ENCODE data around the gene QPCT.
A peak's percentile ranks its signal among the peaks of the same experiment; 100 is the strongest.

Gene QPCT

GRCh38 chr2:37415128-37415820 is 70.8 kb downstream of the QPCT start:
- Mint-ChIP-seq H3K27ac (no peak overlapping the region), H3K9me3 (no peaks in the 10 kb centered on the region), H3K4me3 (no peak overlapping the region), H3K36me3 (no peaks in the 10 kb centered on the region), H3K4me1 (peaks cover 7% of the 10 kb centered on the region), H3K27me3 (peaks cover 1% of the 10 kb centered on the region)

DNA sequence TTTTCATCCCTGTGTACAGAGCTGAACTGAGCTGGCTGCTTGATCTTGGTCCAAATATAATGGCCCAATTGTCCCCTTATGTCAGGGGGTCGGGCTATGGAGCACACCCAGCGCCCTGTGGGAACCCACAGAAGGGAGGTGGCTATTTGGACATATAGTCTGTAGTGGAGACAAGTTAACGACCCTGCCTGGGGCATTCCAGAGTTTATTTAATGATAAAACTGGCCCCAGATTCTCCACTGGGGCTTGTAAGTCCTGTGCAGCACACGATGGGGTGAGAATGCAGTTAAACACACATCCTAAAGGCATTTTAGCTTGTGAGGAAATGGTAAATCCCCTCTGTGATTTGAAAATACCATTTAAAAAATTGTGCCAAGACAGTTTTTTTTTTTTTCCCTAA is 72.9 kb downstream of the QPCT start:
- Mint-ChIP-seq H3K4me1 (peaks cover 7% of the 10 kb centered on the region), H3K36me3 (no peaks in the 10 kb centered on the region), H3K9me3 (no peaks in the 10 kb centered on the region), H3K27me3 (peaks cover 1% of the 10 kb centered on the region), H3K4me3 (no peak overlapping the region), H3K27ac (peak overlapping the region; percentile 2)

GRCh38 chr2:37418956-37419355 is 74.5 kb downstream of the QPCT start:
- H3K9me3 Mint-ChIP-seq = no peaks in the 10 kb centered on the region
- peaks cover 7% of the 10 kb centered on the region for H3K4me1 Mint-ChIP-seq
- no peak overlapping the region for H3K27ac Mint-ChIP-seq
- peaks cover 1% of the 10 kb centered on the region for H3K27me3 Mint-ChIP-seq
- no peaks in the 10 kb centered on the region for H3K36me3 Mint-ChIP-seq
- H3K4me3 Mint-ChIP-seq = no peak overlapping the region

- Mint-ChIP-seq H3K9me3 (no peaks in the 10 kb centered on the region), H3K27me3 (peaks cover 1% of the 10 kb centered on the region), H3K27ac (no peak overlapping the region), H3K4me1 (no peaks in the 10 kb centered on the region), H3K36me3 (no peaks in the 10 kb centered on the region), H3K4me3 (no peak overlapping the region)
Measured at GRCh38 chr2:37421686-37422085, 77.3 kb downstream of the QPCT start.

GRCh38 chr2:37422816-37423215 is 78.4 kb downstream of the QPCT start:
- Mint-ChIP-seq H3K4me1 (no peaks in the 10 kb centered on the region), H3K27ac (no peak overlapping the region), H3K27me3 (peaks cover 1% of the 10 kb centered on the region), H3K9me3 (no peaks in the 10 kb centered on the region), H3K36me3 (no peaks in the 10 kb centered on the region), H3K4me3 (no peak overlapping the region)
